ENCODE results near the gene SMIM45.

The SMIM45 gene

GRCh38 chr22:41963453-41964111 lies 11.6 kb downstream of the SMIM45 start:
- no peak overlapping the region for H3K9ac ChIP-seq
- no peak overlapping the region for H2AFZ ChIP-seq (ENCODE audit: low read depth)
- no peaks in the 10 kb centered on the region for H3K36me3 ChIP-seq (ENCODE audit: insufficient read depth)
- TF ChIP-seq, protein P1, sequence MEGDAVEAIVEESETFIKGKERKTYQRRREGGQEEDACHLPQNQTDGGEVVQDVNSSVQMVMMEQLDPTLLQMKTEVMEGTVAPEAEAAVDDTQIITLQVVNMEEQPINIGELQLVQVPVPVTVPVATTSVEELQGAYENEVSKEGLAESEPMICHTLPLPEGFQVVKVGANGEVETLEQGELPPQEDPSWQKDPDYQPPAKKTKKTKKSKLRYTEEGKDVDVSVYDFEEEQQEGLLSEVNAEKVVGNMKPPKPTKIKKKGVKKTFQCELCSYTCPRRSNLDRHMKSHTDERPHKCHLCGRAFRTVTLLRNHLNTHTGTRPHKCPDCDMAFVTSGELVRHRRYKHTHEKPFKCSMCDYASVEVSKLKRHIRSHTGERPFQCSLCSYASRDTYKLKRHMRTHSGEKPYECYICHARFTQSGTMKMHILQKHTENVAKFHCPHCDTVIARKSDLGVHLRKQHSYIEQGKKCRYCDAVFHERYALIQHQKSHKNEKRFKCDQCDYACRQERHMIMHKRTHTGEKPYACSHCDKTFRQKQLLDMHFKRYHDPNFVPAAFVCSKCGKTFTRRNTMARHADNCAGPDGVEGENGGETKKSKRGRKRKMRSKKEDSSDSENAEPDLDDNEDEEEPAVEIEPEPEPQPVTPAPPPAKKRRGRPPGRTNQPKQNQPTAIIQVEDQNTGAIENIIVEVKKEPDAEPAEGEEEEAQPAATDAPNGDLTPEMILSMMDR (conservative IDR thresholded peaks at IDR 0.05; ENCODE audit: low read depth, low read length) = no peak
- H3K4me2 ChIP-seq = no peak overlapping the region
- H3K4me3 ChIP-seq (IDR thresholded peaks at IDR 0.05; ENCODE audit: insufficient read depth, low read depth, low read length) = no peak overlapping the region
- H3K27ac ChIP-seq = no peak overlapping the region
- no peaks in the 10 kb centered on the region for H4K20me1 ChIP-seq (ENCODE audit: insufficient read depth)
- no peaks in the 10 kb centered on the region for H3K79me2 ChIP-seq (ENCODE audit: insufficient read depth, low read depth)
- no peaks in the 10 kb centered on the region for H3K27me3 ChIP-seq (ENCODE audit: insufficient read depth, low read depth)
- peaks cover 6% of the 10 kb centered on the region for H3K4me1 ChIP-seq (ENCODE audit: low read depth, poor library complexity, severe bottlenecking)

GRCh38 chr22:41964112-41964491 lies 12.2 kb downstream of the SMIM45 start:
- H2AFZ ChIP-seq (ENCODE audit: low read depth) = no peak overlapping the region
- no peak overlapping the region for H3K4me2 ChIP-seq
- no peaks in the 10 kb centered on the region for H3K27me3 ChIP-seq (ENCODE audit: insufficient read depth, low read depth)
- no peak overlapping the region for H3K9ac ChIP-seq
- peaks cover 6% of the 10 kb centered on the region for H3K4me1 ChIP-seq (ENCODE audit: low read depth, poor library complexity, severe bottlenecking)
- H3K36me3 ChIP-seq (ENCODE audit: insufficient read depth) = no peaks in the 10 kb centered on the region
- no peaks in the 10 kb centered on the region for H3K79me2 ChIP-seq (ENCODE audit: insufficient read depth, low read depth)
- H3K27ac ChIP-seq = no peak overlapping the region
- TF ChIP-seq, protein P1 (conservative IDR thresholded peaks at IDR 0.05; ENCODE audit: low read depth, low read length) = no peak
- no peak overlapping the region for H3K4me3 ChIP-seq (IDR thresholded peaks at IDR 0.05; ENCODE audit: insufficient read depth, low read depth, low read length)
- H4K20me1 ChIP-seq (ENCODE audit: insufficient read depth) = no peaks in the 10 kb centered on the region

DNA sequence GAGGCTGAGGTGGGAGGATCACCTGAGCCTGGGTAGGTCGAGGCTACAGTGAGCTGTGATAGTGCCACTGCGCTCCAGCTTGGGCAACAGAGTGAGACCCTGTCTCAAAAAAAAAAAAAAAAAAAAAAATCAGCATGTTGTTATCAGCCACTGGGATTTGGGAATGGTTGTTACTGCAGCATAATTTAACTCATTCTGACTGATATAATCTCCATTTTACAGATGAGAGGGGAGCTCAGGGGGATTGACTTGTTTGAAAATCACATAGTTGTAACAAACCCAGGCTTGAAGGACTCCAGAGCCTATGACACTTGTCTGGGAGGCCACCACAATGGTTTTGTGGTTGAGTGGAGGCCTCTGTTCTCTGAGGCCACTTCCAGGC lies 14.3 kb downstream of the SMIM45 start:
- Histone ChIP-seq H3K9ac (no peak overlapping the region), H3K79me2 (ENCODE audit: insufficient read depth, low read depth) (no peaks in the 10 kb centered on the region), H4K20me1 (ENCODE audit: insufficient read depth) (no peaks in the 10 kb centered on the region), H2AFZ (ENCODE audit: low read depth) (no peak overlapping the region), H3K27me3 (ENCODE audit: insufficient read depth, low read depth) (no peaks in the 10 kb centered on the region), H3K4me2 (no peak overlapping the region), H3K36me3 (ENCODE audit: insufficient read depth) (no peaks in the 10 kb centered on the region), H3K4me1 (ENCODE audit: low read depth, poor library complexity, severe bottlenecking) (no peaks in the 10 kb centered on the region), H3K27ac (no peak overlapping the region), H3K4me3 (IDR thresholded peaks at IDR 0.05; ENCODE audit: insufficient read depth, low read depth, low read length) (no peak overlapping the region)
- TF ChIP-seq, protein P1 (conservative IDR thresholded peaks at IDR 0.05; ENCODE audit: low read depth, low read length) = no peak

- Histone ChIP-seq H3K27me3 (ENCODE audit: insufficient read depth, low read depth) (no peaks in the 10 kb centered on the region), H4K20me1 (ENCODE audit: insufficient read depth) (no peaks in the 10 kb centered on the region), H3K27ac (no peak overlapping the region), H3K4me1 (ENCODE audit: low read depth, poor library complexity, severe bottlenecking) (no peaks in the 10 kb centered on the region), H3K36me3 (ENCODE audit: insufficient read depth) (no peaks in the 10 kb centered on the region), H2AFZ (ENCODE audit: low read depth) (no peak overlapping the region), H3K4me3 (IDR thresholded peaks at IDR 0.05; ENCODE audit: insufficient read depth, low read depth, low read length) (no peak overlapping the region), H3K79me2 (ENCODE audit: insufficient read depth, low read depth) (no peaks in the 10 kb centered on the region), H3K9ac (no peak overlapping the region), H3K4me2 (no peak overlapping the region)
- TF ChIP-seq, protein P1 (conservative IDR thresholded peaks at IDR 0.05; ENCODE audit: low read depth, low read length) = peak; percentile 63
These were observed 14.8 kb downstream of the SMIM45 start for GRCh38 chr22:41966607-41967240.
